ENCODE data around the gene TRMO. TPM values are rescaled to one million over a fixed set of nuclear protein-coding genes. Genes with fewer than 3 reads are reported as not detected.

Gene TRMO
- total and polyA plus RNA-seq, 2 of the 13 experiments (the other 11 are each of a cell fraction or from before 2014, with no cell fraction given): 8.7 to 18.6 TPM

DNA sequence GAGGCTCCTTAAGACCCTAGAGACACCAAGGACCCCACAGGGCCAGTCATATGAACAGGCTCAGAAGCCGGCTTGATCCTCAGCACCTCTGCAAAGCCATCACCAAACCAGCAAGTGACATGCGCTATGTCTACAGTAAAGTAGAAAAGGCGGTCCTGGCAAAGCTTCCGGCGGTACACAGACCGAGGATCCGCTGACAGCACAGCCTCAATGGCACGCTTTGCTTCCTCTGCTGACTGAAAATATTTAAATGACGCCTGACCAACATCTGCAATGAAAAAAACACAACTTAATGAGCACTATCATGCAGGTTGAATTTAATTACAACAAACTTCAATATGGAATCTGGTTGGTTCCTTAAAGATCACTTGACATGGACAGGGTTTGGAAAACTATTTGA is 17.6 kb downstream of the TRMO start:
- peaks cover 12 to 28% of the 10 kb centered on the region in 2 experiments; a peak in 4 of 5 replicates for H3K36me3 ChIP-seq (replicated peaks in 1 of 2; ENCODE audit: control insufficient read depth in 1 of 2, insufficient read depth in 2 of 2, low read length in 2 of 2)
- TF ChIP-seq ZNF12 (CRISPR knock-in tag; IDR thresholded peaks at IDR 0.05) (no peak), NFKBIZ (CRISPR knock-in tag; IDR thresholded peaks at IDR 0.05) (no peak), SMARCE1 (IDR thresholded peaks at IDR 0.05; ENCODE audit: borderline replicate concordance) (no peak), CENPT (CRISPR knock-in tag; IDR thresholded peaks at IDR 0.05; ENCODE audit: low read depth) (no peak), ZEB1 (IDR thresholded peaks at IDR 0.05; ENCODE audit: insufficient replicate concordance, low read depth) (no peak), SNAPC5 (CRISPR knock-in tag; IDR thresholded peaks at IDR 0.05; ENCODE audit: borderline replicate concordance) (no peak), BCLAF1 (IDR thresholded peaks at IDR 0.05) (no peak), ZNF333 (CRISPR knock-in tag; IDR thresholded peaks at IDR 0.05; ENCODE audit: borderline replicate concordance) (no peak), GATA4 (IDR thresholded peaks at IDR 0.05; ENCODE audit: borderline replicate concordance, low read depth) (no peak), GABPB1 (CRISPR knock-in tag; IDR thresholded peaks at IDR 0.05) (no peak), ZNF850 (CRISPR knock-in tag; conservative IDR thresholded peaks at IDR 0.05) (no peak), CTCF (CRISPR knock-in tag; IDR thresholded peaks at IDR 0.05) (no peak), AKAP8 (CRISPR knock-in tag; IDR thresholded peaks at IDR 0.05) (no peak), PAF1 (CRISPR knock-in tag; IDR thresholded peaks at IDR 0.05) (no peak)
- TF ChIP-seq, protein P1, sequence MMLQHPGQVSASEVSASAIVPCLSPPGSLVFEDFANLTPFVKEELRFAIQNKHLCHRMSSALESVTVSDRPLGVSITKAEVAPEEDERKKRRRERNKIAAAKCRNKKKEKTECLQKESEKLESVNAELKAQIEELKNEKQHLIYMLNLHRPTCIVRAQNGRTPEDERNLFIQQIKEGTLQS (CRISPR knock-in tag; IDR thresholded peaks at IDR 0.05): no peak
- DNase-seq (ENCODE audit: low spot score) (no peak), ATAC-seq (no peak), FAIRE-seq (no peak)
- BruUV-seq (replicated peaks): no TSS peak
- H3K4me3 ChIP-seq (replicated peaks in 1 of 3; ENCODE audit: insufficient read depth in 1 of 3, low read depth in 2 of 3, low read length in 3 of 3): no peak overlapping the region
- H3K4me2 ChIP-seq (ENCODE audit: low read depth, low read length): no peak overlapping the region
- in situ Hi-C loops (cut with HindIII; ENCODE audit: extremely low pct_ligation_motif_present, low pct_unique_long_range_greater_than_20kb): no loop called here
- H3K4me1 ChIP-seq (ENCODE audit: insufficient read depth, low read length): peaks cover 15% of the 10 kb centered on the region
- H3K27ac ChIP-seq (ENCODE audit: extremely low read length, insufficient read depth, low read length): no peak overlapping the region
- H3K9ac ChIP-seq (ENCODE audit: insufficient read depth, low read depth, low read length): no peak overlapping the region
- WGBS (ENCODE audit: low lambda C conversion rate): 98% methylated on average over 9 of the region's 9 CpGs
- H2AFZ ChIP-seq (ENCODE audit: low read length): no peak overlapping the region
- H4K20me1 ChIP-seq (ENCODE audit: insufficient read depth, low read length): no peaks in the 10 kb centered on the region
- no peaks in the 10 kb centered on the region for H3K9me3 ChIP-seq (ENCODE audit: low read length)
- H3K27me3 ChIP-seq (ENCODE audit: control insufficient read depth in 1 of 2, insufficient read depth in 2 of 2, low read length in 2 of 2): no peaks in the 10 kb centered on the region
- POLR2A ChIA-PET: no interaction called here
- no peaks in the 10 kb centered on the region for H3K79me2 ChIP-seq (ENCODE audit: insufficient read depth, low read length)
- CTCF ChIA-PET (ENCODE audit: low intra/inter-chr PET ratio, low total read pairs): no interaction called here
- intact Hi-C loops (cut with micrococcal nuclease; ENCODE audit: unreplicated experiment): no loop called here
